Ectodermal cell (in vitro differentiated cells): Measurements from ENCODE around the gene DCAF15.

Experiments
- H3K27ac ChIP-seq: 2 replicates; pipeline ENCODE4 v1.7.0; 2013; ENCODE audit warnings: mild to moderate bottlenecking, low read depth, low read length; ENCODE audit not compliant: insufficient read depth, poor library complexity, severe bottlenecking
- H3K27me3 ChIP-seq: 2 replicates; pipeline ENCODE4 v1.7.0; 2013; ENCODE audit warnings: mild to moderate bottlenecking, low read length; ENCODE audit not compliant: insufficient read depth, control insufficient read depth, poor library complexity, severe bottlenecking
- H3K36me3 ChIP-seq: one replicate; pipeline ENCODE4 v1.7.0; 2013; ENCODE audit warnings: low read length; ENCODE audit not compliant: control insufficient read depth, insufficient read depth
- H3K4me1 ChIP-seq: one replicate; pipeline ENCODE4 v1.7.0; 2013; ENCODE audit warnings: low read length; ENCODE audit not compliant: control insufficient read depth, insufficient read depth
- H3K4me3 ChIP-seq: 2 replicates; pipeline ENCODE4 v1.7.0; 2013; ENCODE audit warnings: low read depth, low read length, control low read depth; ENCODE audit not compliant: insufficient read depth
- H3K9me3 ChIP-seq: 2 replicates; pipeline ENCODE4 v1.7.0; 2013; ENCODE audit warnings: mild to moderate bottlenecking, low read length, moderate library complexity; ENCODE audit not compliant: control insufficient read depth
- WGBS, 2 experiments: methylation state at CpG; one replicate each; pipeline ENCODE4 v1.1.7; 2013; ENCODE audit warnings: missing lambda C conversion rate in 2 of 2; 5-methylcytosine and 5-hydroxymethylcytosine counted together

DCAF15 gene

GRCh38 chr19:14003251-14004055 is 51.1 kb downstream of the DCAF15 start:
- no peak overlapping the region for H3K27ac ChIP-seq
- no peaks in the 10 kb centered on the region for H3K4me1 ChIP-seq
- H3K9me3 ChIP-seq: peaks cover 4% of the 10 kb centered on the region
- WGBS, 2 experiments: 88% methylated on average over 10 of the region's 10 CpGs
- no peaks in the 10 kb centered on the region for H3K36me3 ChIP-seq
- H3K27me3 ChIP-seq: no peaks in the 10 kb centered on the region
- no peak overlapping the region for H3K4me3 ChIP-seq

- no peaks in the 10 kb centered on the region for H3K4me1 ChIP-seq
- H3K27me3 ChIP-seq: no peaks in the 10 kb centered on the region
- H3K27ac ChIP-seq: no peak overlapping the region
- H3K9me3 ChIP-seq: no peaks in the 10 kb centered on the region
- no peaks in the 10 kb centered on the region for H3K36me3 ChIP-seq
- no peak overlapping the region for H3K4me3 ChIP-seq
- WGBS, 2 experiments: 89 to 90% methylated on average over 14 of the region's 14 CpGs
Observed at GRCh38 chr19:14004619-14005348, 52.5 kb downstream of the DCAF15 start.

- Histone ChIP-seq H3K36me3 (no peaks in the 10 kb centered on the region), H3K27me3 (no peaks in the 10 kb centered on the region), H3K4me3 (peak overlapping the region; percentile 65), H3K27ac (peak overlapping the region; percentile 100), H3K9me3 (no peaks in the 10 kb centered on the region), H3K4me1 (no peaks in the 10 kb centered on the region)
- WGBS, 2 experiments: 10 to 11% methylated on average over 50 of the region's 50 CpGs
Observed at GRCh38 chr19:14005349-14006084, 53.2 kb downstream of the DCAF15 start.

- Histone ChIP-seq H3K27me3 (no peaks in the 10 kb centered on the region), H3K4me3 (peak within 1 kb of the TSS; percentile 65), H3K36me3 (no peaks in the 10 kb centered on the region), H3K27ac (peak within 1 kb of the TSS; percentile 100), H3K9me3 (no peaks in the 10 kb centered on the region), H3K4me1 (no peaks in the 10 kb centered on the region)
- WGBS, 2 experiments: 0% methylated on average over 55 to 58 of the region's 58 CpGs
Observed at GRCh38 chr19:14006085-14006765, 53.9 kb downstream of the DCAF15 start, which contains the start of gene RFX1. RFX1 (minus strand) TSS chr19:14006320; CDS start chr19:13993843, 12,477 bp downstream.

- no peaks in the 10 kb centered on the region for H3K4me1 ChIP-seq
- 9 to 10% methylated on average over 56 of the region's 56 CpGs for WGBS, 2 experiments
- no peaks in the 10 kb centered on the region for H3K9me3 ChIP-seq
- no peaks in the 10 kb centered on the region for H3K36me3 ChIP-seq
- peak overlapping the region; percentile 100 for H3K27ac ChIP-seq
- peak overlapping the region; percentile 65 for H3K4me3 ChIP-seq
- no peaks in the 10 kb centered on the region for H3K27me3 ChIP-seq
Observed at GRCh38 chr19:14006766-14007562, 54.7 kb downstream of the DCAF15 start.
